Right cardiac atrium (tissue), 5 donors: ENCODE results near the gene MAG. TPM values are rescaled to one million over a fixed set of nuclear protein-coding genes. Genes with fewer than 3 reads are reported as not detected.
A peak's percentile ranks its signal among the peaks of the same experiment; 100 is the strongest.
"Not testable (repeated sequence)": the region's sequence is repeated elsewhere in the genome, so short reads cannot be mapped to it uniquely, and the experiment has no call there.

Experiments used
- ATAC-seq, 2 donors: fragments of 200-7000 bp; cut with Tn5 transposase; one replicate each; pipeline versions ENCODE4 v1.8.0 to v1.9.1; 2020; ENCODE audit warnings: moderate library complexity in 2 of 2, mild to moderate bottlenecking in 1 of 2
- DNase-seq, 3 donors: peaks; one replicate each; pipeline ENCODE4 v3.0.0-alpha.2; 2020
- H3K27ac ChIP-seq: one replicate; pipeline ENCODE4 v1.5.1; 2013; ENCODE audit warnings: mild to moderate bottlenecking, low read length, control low read depth, moderate library complexity
- H3K27me3 ChIP-seq: one replicate; pipeline ENCODE4 v1.6.1; 2013; ENCODE audit not compliant: control insufficient read depth, insufficient read depth
- H3K4me1 ChIP-seq: one replicate; pipeline ENCODE4 v1.6.1; 2013; ENCODE audit warnings: low read length; ENCODE audit not compliant: control insufficient read depth, insufficient read depth
- H3K4me3 ChIP-seq: one replicate; pipeline ENCODE4 v1.5.1; 2013; ENCODE audit warnings: low read length, control low read depth
- H3K9me3 ChIP-seq: one replicate; pipeline ENCODE4 v1.6.1; 2013; ENCODE audit warnings: low read length; ENCODE audit not compliant: control insufficient read depth
- WGBS: extraction: QIAGEN DNeasy Blood & Tissue Kit; methylation state at CpG from one replicate; pipeline ENCODE4 v1.1.7; 2013; 5-methylcytosine and 5-hydroxymethylcytosine counted together
- intact Hi-C, 4 donors: fragments of 100-400 bp; cut with DNase I; formaldehyde crosslinking; loops; one replicate each; pipeline versions ENCODE4 v1.11.0 to v1.14.0; 2022 to 2023
- polyA plus RNA-seq: library from polyadenylated mRNA; stranded (reverse); fragments of 200-250 nt; gene quantifications from one replicate; pipeline ENCODE4 v1.2.3, GENCODE V29; 2013
- total RNA-seq, 4 donors: library from RNA; stranded (reverse); fragmentation: NEBNext Ultra II Directional; extraction: Animal tissue kit (Norgen Biotek cat#: 25700); gene quantifications; one replicate each; pipeline ENCODE4 v1.2.1, GENCODE V29; 2021
- donor health status: healthy with polysubstance abuse.
- donor health status: DM: no; HTN: yes; CAD: no.
- donor health status: DM: no; HTN: no; CAD: no.
- donor health status: DM: no; HTN: yes; CAD: no; lungs with severe emphysema.
- donor health status: DM: yes; HTN: yes; CAD: no.

Gene MAG
- total and polyA plus RNA-seq, 5 donors, result 1.3 TPM; not detected in 4

- ATAC-seq, intact Hi-C loops, H3K9me3 ChIP-seq, H3K4me1 ChIP-seq, H3K27me3 ChIP-seq, DNase-seq, H3K4me3 ChIP-seq, H3K27ac ChIP-seq: not testable (repeated sequence)
- WGBS, result 73% methylated on average over 5 of the region's 5 CpGs
These were observed 5.9 kb upstream of the MAG start for GRCh38 chr19:35286101-35286500.

GRCh38 chr19:35287713-35288112 is 4.2 kb upstream of the MAG start:
- Histone ChIP-seq H3K4me3 (no peak overlapping the region), H3K27me3 (no peaks in the 10 kb centered on the region), H3K27ac (no peak overlapping the region), H3K4me1 (no peaks in the 10 kb centered on the region), H3K9me3 (no peaks in the 10 kb centered on the region)
- intact Hi-C loops, result no loop called here
- 90% methylated on average over 10 of the region's 10 CpGs for WGBS
- no peak for ATAC-seq
- no peak for DNase-seq

GRCh38 chr19:35288331-35288730 is 3.6 kb upstream of the MAG start:
- DNase-seq (no peak), ATAC-seq (no peak)
- H3K4me3 ChIP-seq, result no peak overlapping the region
- no peaks in the 10 kb centered on the region for H3K4me1 ChIP-seq
- no peak overlapping the region for H3K27ac ChIP-seq
- 57% methylated on average over 2 of the region's 2 CpGs for WGBS
- no peaks in the 10 kb centered on the region for H3K9me3 ChIP-seq
- intact Hi-C loops, result no loop called here
- H3K27me3 ChIP-seq, result no peaks in the 10 kb centered on the region

GRCh38 chr19:35288906-35289305 is 3.1 kb upstream of the MAG start:
- WGBS, result 84% methylated on average over 5 of the region's 5 CpGs
- ATAC-seq, result no peak
- H3K4me1 ChIP-seq, result no peaks in the 10 kb centered on the region
- H3K4me3 ChIP-seq, result no peak overlapping the region
- no peak overlapping the region for H3K27ac ChIP-seq
- no peaks in the 10 kb centered on the region for H3K9me3 ChIP-seq
- no peaks in the 10 kb centered on the region for H3K27me3 ChIP-seq
- peak in 1 of 3 donors; percentile 18 for DNase-seq
- intact Hi-C loops, result no loop called here

GRCh38 chr19:35290381-35291127 is 1.4 kb upstream of the MAG start:
- no peaks in the 10 kb centered on the region for H3K4me1 ChIP-seq
- intact Hi-C loops, result no loop called here
- H3K4me3 ChIP-seq, result no peak overlapping the region
- no peaks in the 10 kb centered on the region for H3K27me3 ChIP-seq
- no peaks in the 10 kb centered on the region for H3K9me3 ChIP-seq
- H3K27ac ChIP-seq, result no peak overlapping the region
- 69% methylated on average over 20 of the region's 20 CpGs for WGBS
- no peak for ATAC-seq
- DNase-seq, result peak in 1 of 3 donors; percentile 37

GRCh38 chr19:35291259-35291658 is 702 bp upstream of the MAG start:
- Histone ChIP-seq H3K4me3 (no peak overlapping the region), H3K4me1 (no peaks in the 10 kb centered on the region), H3K9me3 (no peaks in the 10 kb centered on the region), H3K27ac (no peak overlapping the region), H3K27me3 (no peaks in the 10 kb centered on the region)
- no peak for ATAC-seq
- DNase-seq, result no peak
- intact Hi-C loops, result no loop called here
- WGBS, result 70% methylated on average over 6 of the region's 6 CpGs

- no peak for ATAC-seq
- no peak for DNase-seq
- intact Hi-C loops, result no loop called here
- Histone ChIP-seq H3K27ac (no peak overlapping the region), H3K9me3 (no peaks in the 10 kb centered on the region), H3K4me3 (no peak overlapping the region), H3K27me3 (no peaks in the 10 kb centered on the region), H3K4me1 (no peaks in the 10 kb centered on the region)
- WGBS, result 79% methylated on average over 23 of the region's 23 CpGs
These were observed 731 bp downstream of the MAG start for GRCh38 chr19:35292421-35293362.

GRCh38 chr19:35293363-35293739 is 1.4 kb downstream of the MAG start:
- intact Hi-C loops, result no loop called here
- peak in 1 of 2 donors; percentile 8 for ATAC-seq
- Histone ChIP-seq H3K9me3 (no peaks in the 10 kb centered on the region), H3K27ac (no peak overlapping the region), H3K27me3 (no peaks in the 10 kb centered on the region), H3K4me1 (no peaks in the 10 kb centered on the region), H3K4me3 (no peak overlapping the region)
- no peak for DNase-seq
- 22% methylated on average over 7 of the region's 7 CpGs for WGBS

GRCh38 chr19:35293808-35294207 is 1.8 kb downstream of the MAG start:
- no peak for DNase-seq
- ATAC-seq, result no peak
- H3K27me3 ChIP-seq, result no peaks in the 10 kb centered on the region
- 34% methylated on average over 17 of the region's 17 CpGs for WGBS
- H3K9me3 ChIP-seq, result no peaks in the 10 kb centered on the region
- H3K4me1 ChIP-seq, result no peaks in the 10 kb centered on the region
- H3K27ac ChIP-seq, result no peak overlapping the region
- no peak overlapping the region for H3K4me3 ChIP-seq
- intact Hi-C loops, result no loop called here

GRCh38 chr19:35294328-35294727 is 2.4 kb downstream of the MAG start:
- no peak for DNase-seq
- WGBS, result 69% methylated on average over 3 of the region's 3 CpGs
- Histone ChIP-seq H3K4me1 (no peaks in the 10 kb centered on the region), H3K27ac (no peak overlapping the region), H3K4me3 (no peak overlapping the region), H3K27me3 (no peaks in the 10 kb centered on the region), H3K9me3 (no peaks in the 10 kb centered on the region)
- ATAC-seq, result no peak
- intact Hi-C loops, result no loop called here
